NCI-H748 (cell line): ENCODE results near the gene TRIM46.
"Not testable (repeated sequence)": the region's sequence is repeated elsewhere in the genome, so short reads cannot be mapped to it uniquely, and the experiment has no call there.

Experiments
- DNase-seq: peaks from one replicate; lab custom pipeline; 2025; ENCODE audit not compliant: unreplicated experiment; lab: John Stamatoyannopoulos, UW

The TRIM46 gene

GRCh38 chr1:155137154-155137949, 36.3 kb upstream of the TRIM46 start:
- no peak for DNase-seq

DNA sequence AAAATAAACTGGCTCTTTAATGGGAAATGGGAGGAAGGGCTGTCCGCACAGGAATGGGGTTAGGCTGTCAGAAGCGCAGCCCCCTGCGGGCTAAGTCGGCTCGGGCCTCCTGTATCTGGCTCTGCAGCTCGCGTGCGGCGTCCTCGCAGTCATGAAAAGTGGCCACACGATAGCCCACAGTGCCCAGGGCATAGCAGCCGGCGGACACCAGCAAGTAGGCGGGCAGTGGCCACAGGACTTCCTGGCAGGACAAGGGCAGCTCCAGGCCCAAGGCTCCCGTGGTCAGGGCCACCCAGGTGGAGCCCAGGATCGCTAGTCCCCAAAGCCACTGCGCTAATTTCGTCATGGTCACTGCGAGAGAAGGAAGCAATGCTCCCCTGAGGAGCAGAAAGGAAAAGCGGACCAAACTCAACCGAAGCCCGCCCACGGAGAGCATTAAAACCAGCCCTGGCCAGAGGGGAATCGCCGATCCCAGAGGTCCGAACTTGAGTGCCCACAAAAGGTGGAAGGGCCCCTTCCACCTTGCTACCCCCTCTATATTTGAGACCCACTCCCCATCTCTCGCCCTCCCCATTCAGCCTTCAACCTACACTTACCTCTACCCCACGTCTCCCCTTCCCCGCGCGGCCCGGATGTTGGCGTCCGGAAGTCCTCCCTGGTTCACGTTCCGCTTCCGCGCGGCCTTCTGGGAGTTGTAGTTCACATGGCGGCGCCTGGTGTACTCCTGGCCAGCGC, 33.6 kb upstream of the TRIM46 start, which contains the start of gene DPM3:
TSS of gene DPM3 (minus strand) at position 637 of the 735 bp plus-strand sequence. CDS start at position 346, 291 bp downstream.
- peak; percentile 88 for DNase-seq

GRCh38 chr1:155140630-155140953, 33.1 kb upstream of the TRIM46 start:
- no peak for DNase-seq

GRCh38 chr1:155141749-155142148, 31.9 kb upstream of the TRIM46 start:
- DNase-seq, result no peak

DNA sequence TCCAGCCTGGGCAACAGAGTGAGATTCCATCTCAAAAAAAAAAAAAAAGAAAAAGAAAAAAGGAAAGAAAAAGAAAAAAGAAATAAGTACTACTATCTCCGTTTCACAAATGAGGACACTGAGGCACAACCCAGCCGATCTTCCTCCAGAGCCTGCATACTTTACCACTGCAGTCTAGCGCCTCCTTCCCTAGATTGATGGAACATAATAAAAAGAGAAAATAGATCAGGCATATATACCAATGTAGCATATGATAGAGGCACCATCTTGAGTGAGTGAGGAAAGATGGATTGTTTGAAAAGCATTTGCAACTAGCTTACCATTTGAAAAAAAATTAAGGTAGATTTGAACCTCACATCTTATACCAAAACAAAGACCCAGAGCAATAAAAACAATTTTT, 28.2 kb upstream of the TRIM46 start:
- no peak for DNase-seq

GRCh38 chr1:155155996-155156643, 17.5 kb upstream of the TRIM46 start:
- DNase-seq, result not testable (repeated sequence)

GRCh38 chr1:155158991-155159390, 14.7 kb upstream of the TRIM46 start:
- no peak for DNase-seq

DNA sequence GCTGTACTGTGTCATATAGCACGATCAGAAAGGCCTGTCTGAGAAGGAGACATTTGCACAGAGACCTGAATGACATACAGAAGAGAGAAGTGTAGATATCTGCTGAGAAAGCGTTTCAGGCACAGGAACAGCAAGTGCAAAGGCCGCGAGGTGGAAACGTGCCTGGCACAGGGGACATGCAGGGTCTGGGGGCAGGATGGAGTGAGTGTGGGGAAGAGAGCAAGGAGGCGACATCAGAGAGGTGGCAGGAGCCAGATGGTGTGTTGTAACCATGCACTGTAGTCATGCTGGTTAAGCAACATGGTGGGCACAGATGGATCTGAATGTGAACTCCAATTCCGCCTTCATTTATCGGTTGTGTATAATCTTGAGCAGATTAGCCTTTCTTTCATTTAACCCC, 13.5 kb upstream of the TRIM46 start:
- DNase-seq, result no peak

- DNase-seq, result not testable (repeated sequence)
Measured at GRCh38 chr1:155162631-155163030, 11.0 kb upstream of the TRIM46 start.

GRCh38 chr1:155163785-155164184, 9.9 kb upstream of the TRIM46 start:
- DNase-seq, result not testable (repeated sequence)

DNA sequence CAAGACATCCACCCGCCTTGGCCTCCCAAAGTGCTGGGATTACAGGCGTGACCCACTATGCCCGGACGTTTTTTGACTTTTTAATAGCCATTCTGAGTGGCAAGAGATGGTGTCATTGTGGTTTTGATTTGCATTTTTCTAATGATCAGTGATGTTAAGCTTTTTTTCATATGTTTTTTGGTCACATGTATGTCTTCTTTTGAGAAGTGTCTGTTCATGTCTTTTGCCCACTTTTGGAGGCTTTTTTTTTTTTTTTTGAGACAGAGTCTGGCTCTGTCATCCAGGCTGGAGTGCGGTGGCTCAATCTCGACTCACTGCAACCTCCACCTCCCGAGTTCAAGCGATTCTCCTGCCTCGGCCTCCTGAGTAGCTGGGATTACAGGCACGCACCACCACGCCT, 9.0 kb upstream of the TRIM46 start:
- DNase-seq, result not testable (repeated sequence)

DNA sequence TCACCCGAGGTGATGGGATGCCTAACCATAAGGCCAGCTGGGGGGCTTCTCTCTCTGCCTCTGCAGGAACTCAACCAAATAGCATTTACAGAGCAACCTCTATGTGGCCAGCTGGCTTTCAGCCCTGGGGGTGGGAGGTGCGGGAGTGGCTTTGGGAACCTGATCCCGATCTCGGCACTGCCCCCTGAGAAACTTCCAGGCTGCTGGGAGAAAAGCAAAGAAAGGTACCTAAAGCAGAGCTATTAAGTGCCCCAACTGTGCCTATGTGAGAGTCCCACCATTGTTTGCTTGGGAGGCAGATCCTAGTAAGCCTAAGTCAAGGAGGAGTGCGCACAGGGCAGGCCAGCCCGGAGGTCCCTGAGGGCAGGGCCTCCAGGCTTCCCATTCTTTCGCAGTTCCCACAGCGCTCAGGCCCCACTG, 7.6 kb upstream of the TRIM46 start:
- no peak for DNase-seq

- no peak for DNase-seq
Measured at GRCh38 chr1:155166471-155167165, 7.0 kb upstream of the TRIM46 start.

GRCh38 chr1:155167166-155168104, 6.2 kb upstream of the TRIM46 start:
- peak; percentile 92 for DNase-seq

- DNase-seq, result not testable (repeated sequence)
Measured at GRCh38 chr1:155168105-155168445, 5.6 kb upstream of the TRIM46 start.

GRCh38 chr1:155168456-155169210, 5.0 kb upstream of the TRIM46 start:
- no peak for DNase-seq

- no peak for DNase-seq
Measured at GRCh38 chr1:155169541-155169940, 4.1 kb upstream of the TRIM46 start.

DNA sequence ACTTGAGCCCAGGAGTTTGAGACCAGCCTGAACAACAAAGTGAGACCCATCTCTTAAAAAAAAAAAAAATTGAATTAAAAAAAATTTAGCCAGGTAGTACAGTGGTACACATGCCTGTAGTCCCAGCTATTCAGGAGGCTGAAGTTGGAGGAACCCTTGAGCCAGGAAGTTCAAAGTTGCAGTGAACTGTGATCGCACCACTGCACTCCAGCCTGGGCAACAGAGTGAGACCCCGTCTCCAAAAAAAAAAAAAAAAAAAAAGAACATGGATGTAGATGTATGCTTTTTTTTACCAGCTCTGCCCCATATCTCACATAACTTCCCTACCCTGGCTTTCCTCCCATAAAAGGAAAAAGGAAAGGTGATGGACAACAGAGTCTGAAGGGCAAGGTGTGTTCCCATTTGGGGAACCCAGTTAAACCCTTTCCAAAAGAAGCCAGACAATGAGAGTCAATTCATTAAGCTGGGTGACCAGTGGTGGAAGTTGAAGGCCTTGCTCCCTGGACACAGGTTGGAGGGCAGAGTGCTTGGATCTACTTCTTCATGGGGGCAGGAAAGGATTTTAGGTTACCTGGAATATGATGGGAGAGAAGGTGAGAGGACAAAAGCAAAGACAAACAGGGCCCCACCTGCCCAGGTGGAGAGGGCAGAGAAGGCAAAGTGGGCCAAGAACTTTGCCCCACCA, 3.4 kb upstream of the TRIM46 start:
- no peak for DNase-seq

GRCh38 chr1:155170806-155171205, 2.8 kb upstream of the TRIM46 start:
- DNase-seq, result no peak
